Adrenal gland (tissue), 12 donors: Measurements from ENCODE around the gene RNF20. TPM values are rescaled to one million over a fixed set of nuclear protein-coding genes. Genes with fewer than 3 reads are reported as not detected.
"Not testable (repeated sequence)": the region's sequence is repeated elsewhere in the genome, so short reads cannot be mapped to it uniquely, and the experiment has no call there.

Source experiments
- DNase-seq, 7 donors: peaks; one replicate each; pipeline ENCODE4 v3.0.0-alpha.2; 2019 to 2020
- H3K27ac ChIP-seq, 5 donors: fragments of 200-600 bp; sonication (generic) in 4 of 5; 1 replicate in 3 of 5; 2 replicates in 2 of 5; pipeline versions ENCODE4 v1.5.1 to v1.8.0; 2016 to 2020; ENCODE audit warnings: mild to moderate bottlenecking in 1 of 5
- H3K27me3 ChIP-seq: fragments of 200-600 bp; 2 replicates; pipeline ENCODE4 v1.8.0; 2021
- H3K36me3 ChIP-seq, 2 donors: fragments of 200-600 bp; replicated peaks in 1 of 2; 1 replicate in 1 of 2; 2 replicates in 1 of 2; pipeline versions ENCODE4 v1.5.1 to v1.8.0; 2018 to 2022
- H3K4me1 ChIP-seq, 2 donors: fragments of 200-600 bp; replicated peaks in 1 of 2; 1 replicate in 1 of 2; 2 replicates in 1 of 2; pipeline versions ENCODE4 v1.5.1 to v1.8.0; 2018 to 2021
- H3K4me3 ChIP-seq, 4 donors: fragments of 200-600 bp; sonication (generic) in 3 of 4; one replicate each; pipeline ENCODE4 v1.5.1; 2016 to 2018
- H3K9me3 ChIP-seq, 3 donors: fragments of 200-600 bp; sonication (generic) in 1 of 3; replicated peaks in 1 of 3; 1 replicate in 2 of 3; 2 replicates in 1 of 3; pipeline versions ENCODE4 v1.5.1 to v1.8.0; 2016 to 2021
- CTCF ChIP-seq, 6 experiments: fragments of 450-650 bp in 4 of 6; fragments of 200-600 bp in 2 of 6; sonication (generic) in 1 of 6; IDR thresholded peaks; 1 replicate in 5 of 6; 2 replicates in 1 of 6; pipeline versions ENCODE4 v1.5.1 to v1.8.0; 2016 to 2021; ENCODE audit warnings: antibody characterized with exemption in 6 of 6, mild to moderate bottlenecking in 2 of 6, moderate library complexity in 1 of 6
- POLR2A ChIP-seq, 2 donors: fragments of 450-650 bp; IDR thresholded peaks; one replicate each; pipeline ENCODE4 v1.6.1; 2017; ENCODE audit warnings: antibody characterized with exemption in 2 of 2, mild to moderate bottlenecking in 2 of 2, moderate library complexity in 1 of 2
- WGBS, 4 donors: extraction: QIAGEN DNeasy Blood & Tissue Kit in 2 of 4; methylation state at CpG; one replicate each; pipeline versions ENCODE4 v1.1.5 to v1.1.7; 2013 to 2017; 5-methylcytosine and 5-hydroxymethylcytosine counted together
- intact Hi-C, 2 donors: fragments of 100-400 bp; cut with DNase I; formaldehyde crosslinking; loops; one replicate each; pipeline versions ENCODE4 v1.14.1 to v1.15.0; 2022 to 2023
- polyA plus RNA-seq, 3 donors: library from polyadenylated mRNA; stranded (reverse); fragments of 200-250 nt in 2 of 3; fragments of 350-450 nt in 1 of 3; fragmentation: Illumina TruSeq in 1 of 3; extraction: RNeasy Lipid Tissue Mini Kit (QIAGEN cat#74804) in 1 of 3; gene quantifications; one replicate each; pipeline ENCODE4 v1.2.3, GENCODE V29; 2013 to 2014
- total RNA-seq, 9 donors: library from RNA; depleted of rRNA in 4 of 9; stranded (reverse); fragments of >200 nt in 4 of 9; fragments of 120-200 nt in 1 of 9; fragmentation: NEBNext Ultra II Directional in 1 of 9; extraction: Animal tissue kit (Norgen Biotek cat#: 25700) in 1 of 9; gene quantifications; one replicate each; pipeline versions ENCODE4 v1.1.0 to v1.2.4, GENCODE V29; 2013 to 2023
- donor health status: healthy with polysubstance abuse.
- donor health status: Bipolar disorder and iron deficiency.
- donor health status: DM: yes; HTN: yes; CAD: no.
- donor health status: DM: no; HTN: no; CAD: no.
- donor health status: DM: no; HTN: no; CAD: no.
- donor health status: DM: yes; HTN: yes; CAD: no.

The RNF20 gene
- total and polyA plus RNA-seq, 12 donors, result 13.5 to 46.8 (median 27.8) TPM

- 68 to 77% (median 72%) methylated on average over 4 of the region's 4 CpGs for WGBS, 4 donors
- TF ChIP-seq POLR2A (IDR thresholded peaks at IDR 0.05) (no peak), CTCF (IDR thresholded peaks at IDR 0.05) (no peak)
These were observed 53.8 kb downstream of the RNF20 start for GRCh38 chr9:101587332-101588043.

GRCh38 chr9:101590074-101590473, 56.4 kb downstream of the RNF20 start:
- H3K27ac ChIP-seq, H3K27me3 ChIP-seq, H3K36me3 ChIP-seq, DNase-seq, intact Hi-C loops, H3K4me3 ChIP-seq, H3K9me3 ChIP-seq, H3K4me1 ChIP-seq: not testable (repeated sequence)
- WGBS, 4 donors, result 79 to 87% (median 81%) methylated on average over 6 of the region's 6 CpGs

More at GRCh38 chr9:101587332-101588043, 53.8 kb downstream of the RNF20 start:
- intact Hi-C loops, result no loop called here
- H3K4me1 ChIP-seq, result no peaks in the 10 kb centered on the region
- H3K27me3 ChIP-seq, result no peaks in the 10 kb centered on the region
- H3K9me3 ChIP-seq, result no peaks in the 10 kb centered on the region
- no peaks in the 10 kb centered on the region for H3K36me3 ChIP-seq
- H3K4me3 ChIP-seq, result no peak overlapping the region
- DNase-seq, result no peak
- H3K27ac ChIP-seq, result no peak overlapping the region

GRCh38 chr9:101590901-101591300, 57.2 kb downstream of the RNF20 start:
- H3K4me3 ChIP-seq, result no peak overlapping the region
- H3K27ac ChIP-seq, result no peak overlapping the region
- no peaks in the 10 kb centered on the region for H3K9me3 ChIP-seq
- H3K4me1 ChIP-seq, result no peaks in the 10 kb centered on the region
- TF ChIP-seq POLR2A (IDR thresholded peaks at IDR 0.05) (no peak), CTCF (IDR thresholded peaks at IDR 0.05) (no peak)
- DNase-seq, result no peak
- no peaks in the 10 kb centered on the region for H3K36me3 ChIP-seq
- WGBS, 4 donors, result 72 to 88% (median 85%) methylated on average over 3 of the region's 3 CpGs
- intact Hi-C loops, result no loop called here
- H3K27me3 ChIP-seq, result no peaks in the 10 kb centered on the region

DNA sequence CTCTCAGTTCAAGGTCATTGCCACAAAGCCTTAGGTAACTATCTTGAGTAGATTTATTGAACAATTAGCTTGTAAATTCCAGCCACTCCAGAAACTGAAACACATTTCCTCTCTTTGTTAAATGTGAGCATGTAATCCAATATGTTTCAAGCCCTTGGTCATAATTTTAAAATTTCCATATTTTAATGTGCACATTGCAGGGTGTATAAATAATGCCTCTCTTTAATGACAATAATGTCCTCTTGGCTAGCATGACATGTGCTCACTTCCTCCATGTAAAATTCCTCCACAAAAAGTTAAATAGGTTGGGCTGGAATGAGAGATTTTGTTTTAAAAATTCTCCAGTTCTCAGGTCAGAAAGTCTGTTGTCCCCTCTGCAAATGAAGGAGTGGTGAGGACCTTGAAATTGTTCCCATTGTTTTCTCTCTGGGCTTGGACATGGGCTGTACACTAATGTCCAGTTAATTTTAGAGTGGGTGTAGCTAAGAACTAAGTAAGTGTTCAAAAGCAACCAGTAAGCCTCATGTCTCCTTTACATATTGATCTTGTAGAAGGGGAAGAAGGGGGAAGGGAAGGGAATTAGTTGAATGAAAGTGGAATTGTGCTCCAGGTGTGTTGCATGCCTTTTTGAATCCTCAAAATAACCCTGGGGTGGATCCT, 58.3 kb downstream of the RNF20 start:
- Histone ChIP-seq H3K4me1 (no peaks in the 10 kb centered on the region), H3K27ac (no peak overlapping the region), H3K9me3 (no peaks in the 10 kb centered on the region), H3K4me3 (no peak overlapping the region), H3K27me3 (no peaks in the 10 kb centered on the region), H3K36me3 (no peaks in the 10 kb centered on the region)
- TF ChIP-seq POLR2A (IDR thresholded peaks at IDR 0.05) (no peak), CTCF (IDR thresholded peaks at IDR 0.05) (no peak)
- DNase-seq, result no peak
- intact Hi-C loops, result no loop called here

GRCh38 chr9:101592788-101593187, 59.1 kb downstream of the RNF20 start:
- Histone ChIP-seq H3K9me3 (no peaks in the 10 kb centered on the region), H3K4me3 (no peak overlapping the region), H3K27ac (no peak overlapping the region), H3K27me3 (no peaks in the 10 kb centered on the region), H3K4me1 (no peaks in the 10 kb centered on the region), H3K36me3 (no peaks in the 10 kb centered on the region)
- intact Hi-C loops, result no loop called here
- DNase-seq, result no peak
- TF ChIP-seq CTCF (IDR thresholded peaks at IDR 0.05) (no peak), POLR2A (IDR thresholded peaks at IDR 0.05) (no peak)
